Epithelial cell of proximal tubule (primary cell): ENCODE measurements around the gene LDAF1. TPM values are rescaled to one million over a fixed set of nuclear protein-coding genes. Genes with fewer than 3 reads are reported as not detected.

Experiments used
- DNase-seq: peaks from one replicate; pipeline ENCODE4 v3.0.0-alpha.2; 2011; ENCODE audit warnings: low read depth
- H3K4me3 ChIP-seq: 2 replicates; pipeline ENCODE4 v1.5.1; 2011; ENCODE audit warnings: low read depth, mild to moderate bottlenecking, low read length
- total RNA-seq: library from RNA; depleted of rRNA; stranded (reverse); fragments of >200 nt; gene quantifications from 2 replicates; pipeline ENCODE4 v1.2.3, GENCODE V29; 2015
- TF ChIP-seq, protein P1 (sequence below): conservative IDR thresholded peaks from 2 replicates; pipeline ENCODE4 v1.5.1; 2012; ENCODE audit warnings: low read depth, mild to moderate bottlenecking, low read length

LDAF1 gene
- total RNA-seq, 1 donor from 2014 or later, result 55.3 TPM

GRCh38 chr16:21222495-21223337 is 64.2 kb downstream of the LDAF1 start:
- peak; percentile 49 for DNase-seq
- TF ChIP-seq, protein P1, sequence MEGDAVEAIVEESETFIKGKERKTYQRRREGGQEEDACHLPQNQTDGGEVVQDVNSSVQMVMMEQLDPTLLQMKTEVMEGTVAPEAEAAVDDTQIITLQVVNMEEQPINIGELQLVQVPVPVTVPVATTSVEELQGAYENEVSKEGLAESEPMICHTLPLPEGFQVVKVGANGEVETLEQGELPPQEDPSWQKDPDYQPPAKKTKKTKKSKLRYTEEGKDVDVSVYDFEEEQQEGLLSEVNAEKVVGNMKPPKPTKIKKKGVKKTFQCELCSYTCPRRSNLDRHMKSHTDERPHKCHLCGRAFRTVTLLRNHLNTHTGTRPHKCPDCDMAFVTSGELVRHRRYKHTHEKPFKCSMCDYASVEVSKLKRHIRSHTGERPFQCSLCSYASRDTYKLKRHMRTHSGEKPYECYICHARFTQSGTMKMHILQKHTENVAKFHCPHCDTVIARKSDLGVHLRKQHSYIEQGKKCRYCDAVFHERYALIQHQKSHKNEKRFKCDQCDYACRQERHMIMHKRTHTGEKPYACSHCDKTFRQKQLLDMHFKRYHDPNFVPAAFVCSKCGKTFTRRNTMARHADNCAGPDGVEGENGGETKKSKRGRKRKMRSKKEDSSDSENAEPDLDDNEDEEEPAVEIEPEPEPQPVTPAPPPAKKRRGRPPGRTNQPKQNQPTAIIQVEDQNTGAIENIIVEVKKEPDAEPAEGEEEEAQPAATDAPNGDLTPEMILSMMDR, result no peak

GRCh38 chr16:21223787-21224186 is 65.3 kb downstream of the LDAF1 start:
- no peak overlapping the region for H3K4me3 ChIP-seq
- DNase-seq, result no peak
- TF ChIP-seq, protein P1, result no peak

More at GRCh38 chr16:21222495-21223337, 64.2 kb downstream of the LDAF1 start:
- no peak overlapping the region for H3K4me3 ChIP-seq

DNA sequence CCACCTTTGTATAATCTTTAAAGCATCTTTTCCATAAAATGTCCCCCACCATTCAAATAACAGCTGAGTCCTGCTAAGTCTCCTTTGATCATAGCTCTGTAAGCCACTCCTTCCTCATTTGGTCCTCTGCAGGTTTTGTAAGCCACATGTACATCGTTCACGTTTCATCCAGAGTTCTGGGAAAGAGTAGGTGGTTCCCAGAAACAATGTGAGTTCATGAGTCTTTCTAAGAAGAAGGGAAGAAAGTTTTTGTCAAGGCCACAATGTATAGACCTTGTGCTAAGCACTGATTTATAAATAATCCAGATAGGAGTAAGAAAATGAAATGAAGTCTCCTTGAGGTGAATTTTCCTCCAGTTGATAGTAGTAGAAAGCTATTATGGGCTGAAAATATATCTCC is 66.3 kb downstream of the LDAF1 start:
- no peak overlapping the region for H3K4me3 ChIP-seq
- no peak for DNase-seq
- TF ChIP-seq, protein P1, result no peak

GRCh38 chr16:21226749-21227148 is 68.3 kb downstream of the LDAF1 start:
- DNase-seq, result no peak
- H3K4me3 ChIP-seq, result no peak overlapping the region
- TF ChIP-seq, protein P1, result no peak

DNA sequence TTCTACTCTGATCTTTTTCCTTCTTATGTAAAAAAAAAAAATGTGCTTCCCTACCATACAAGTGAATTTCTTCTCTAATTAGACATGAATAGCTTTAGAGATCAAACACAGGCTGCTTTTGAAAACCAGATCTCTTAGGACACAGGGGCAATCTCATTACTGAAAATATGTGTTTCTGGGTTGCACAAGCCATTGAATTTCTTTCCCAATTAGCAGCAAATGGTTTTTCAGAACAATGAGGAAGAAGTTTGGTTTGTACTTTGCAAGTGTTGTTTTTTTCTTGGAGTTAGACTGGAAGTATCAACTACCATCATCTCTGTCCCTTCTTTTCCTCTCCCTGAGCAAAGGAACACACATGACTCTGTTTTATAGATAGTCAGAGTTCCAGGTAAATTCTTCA is 69.4 kb downstream of the LDAF1 start:
- no peak for DNase-seq
- H3K4me3 ChIP-seq, result no peak overlapping the region

GRCh38 chr16:21228361-21228872 is 69.9 kb downstream of the LDAF1 start:
- no peak overlapping the region for H3K4me3 ChIP-seq
- TF ChIP-seq, protein P1, result no peak
- DNase-seq, result no peak

More for the DNA sequence above, 69.4 kb downstream of the LDAF1 start:
- TF ChIP-seq, protein P1, result no peak

Other genes with a start within 250 kb of the LDAF1 start
- not detected in 2 replicates for gene DNAH3, start 7.8 kb upstream of the LDAF1 start, total RNA-seq
- gene ZP2, start 52.9 kb downstream of the LDAF1 start, total RNA-seq, result not detected in 2 replicates
- not detected in 2 replicates for gene ANKS4B, start 75.0 kb downstream of the LDAF1 start, total RNA-seq
- gene CRYM, start 119.6 kb downstream of the LDAF1 start, total RNA-seq, result 0.14 and 17.0 TPM in 2 replicates